GM18873 (cell line): Measurements from ENCODE around the gene CELF4.
"Not testable (repeated sequence)": the region's sequence is repeated elsewhere in the genome, so short reads cannot be mapped to it uniquely, and the experiment has no call there.

Experiments
- ATAC-seq: cut with Tn5 transposase; IDR thresholded peaks from one replicate; pipeline ENCODE4 v1.9.1; 2021; ENCODE audit warnings: mild to moderate bottlenecking, moderate library complexity, moderate number of reproducible peaks; ENCODE audit not compliant: unreplicated experiment, low FRiP score

Gene CELF4

GRCh38 chr18:37481072-37481471, 84.5 kb downstream of the CELF4 start:
- no peak for ATAC-seq

- ATAC-seq, result no peak
Measured at GRCh38 chr18:37476611-37477295, 88.8 kb downstream of the CELF4 start.

- ATAC-seq, result no peak
Measured at GRCh38 chr18:37476182-37476581, 89.4 kb downstream of the CELF4 start.

GRCh38 chr18:37473195-37473840, 92.3 kb downstream of the CELF4 start:
- no peak for ATAC-seq

- ATAC-seq, result no peak
Measured at GRCh38 chr18:37471637-37472036, 94.0 kb downstream of the CELF4 start.

GRCh38 chr18:37470986-37471385, 94.6 kb downstream of the CELF4 start:
- ATAC-seq, result no peak

- no peak for ATAC-seq
Measured at GRCh38 chr18:37467002-37467662, 98.5 kb downstream of the CELF4 start.

GRCh38 chr18:37465958-37466357, 99.6 kb downstream of the CELF4 start:
- no peak for ATAC-seq

GRCh38 chr18:37464257-37464656, 101.3 kb downstream of the CELF4 start:
- no peak for ATAC-seq

- ATAC-seq, result not testable (repeated sequence)
Measured at GRCh38 chr18:37461329-37461728, 104.3 kb downstream of the CELF4 start.

GRCh38 chr18:37460604-37461003, 105.0 kb downstream of the CELF4 start:
- ATAC-seq, result no peak

GRCh38 chr18:37458697-37459096, 106.9 kb downstream of the CELF4 start:
- ATAC-seq, result no peak

- no peak for ATAC-seq
Measured at GRCh38 chr18:37457753-37458152, 107.8 kb downstream of the CELF4 start.

- ATAC-seq, result no peak
Measured at GRCh38 chr18:37457341-37457740, 108.3 kb downstream of the CELF4 start.

GRCh38 chr18:37456873-37457272, 108.7 kb downstream of the CELF4 start:
- no peak for ATAC-seq

- ATAC-seq, result no peak
Measured at GRCh38 chr18:37456395-37456794, 109.2 kb downstream of the CELF4 start.

- no peak for ATAC-seq
Measured at GRCh38 chr18:37453752-37454151, 111.8 kb downstream of the CELF4 start.

GRCh38 chr18:37452682-37453385, 112.8 kb downstream of the CELF4 start:
- no peak for ATAC-seq

GRCh38 chr18:37452015-37452414, 113.6 kb downstream of the CELF4 start:
- ATAC-seq, result no peak

- ATAC-seq, result no peak
Measured at GRCh38 chr18:37451239-37451825, 114.3 kb downstream of the CELF4 start.
